GM21786 (cell line): ENCODE measurements around the gene ALDH1A1.
"Not testable (repeated sequence)": the region's sequence is repeated elsewhere in the genome, so short reads cannot be mapped to it uniquely, and the experiment has no call there.

Experiments
- ATAC-seq: cut with Tn5 transposase; IDR thresholded peaks from one replicate; pipeline ENCODE4 v1.9.1; 2021; ENCODE audit not compliant: unreplicated experiment

ALDH1A1 gene

GRCh38 chr9:72943844-72944462 is 8.9 kb downstream of the ALDH1A1 start:
- ATAC-seq: no peak

GRCh38 chr9:72942451-72942850 is 10.4 kb downstream of the ALDH1A1 start:
- no peak for ATAC-seq

GRCh38 chr9:72939581-72939980 is 13.3 kb downstream of the ALDH1A1 start:
- not testable (repeated sequence) for ATAC-seq

- no peak for ATAC-seq
Measured at GRCh38 chr9:72937545-72937944, 15.3 kb downstream of the ALDH1A1 start.

- no peak for ATAC-seq
Measured at GRCh38 chr9:72936679-72937078, 16.2 kb downstream of the ALDH1A1 start.

- ATAC-seq: no peak
Measured at GRCh38 chr9:72936266-72936665, 16.6 kb downstream of the ALDH1A1 start.

GRCh38 chr9:72935595-72935994 is 17.3 kb downstream of the ALDH1A1 start:
- no peak for ATAC-seq

GRCh38 chr9:72933730-72934665 is 18.9 kb downstream of the ALDH1A1 start:
- ATAC-seq: no peak

- ATAC-seq: no peak
Measured at GRCh38 chr9:72932619-72933018, 20.2 kb downstream of the ALDH1A1 start.

GRCh38 chr9:72931897-72932296 is 21.0 kb downstream of the ALDH1A1 start:
- no peak for ATAC-seq

- no peak for ATAC-seq
Measured at GRCh38 chr9:72931437-72931836, 21.4 kb downstream of the ALDH1A1 start.

- no peak for ATAC-seq
Measured at GRCh38 chr9:72930828-72931227, 22.0 kb downstream of the ALDH1A1 start.

GRCh38 chr9:72929542-72929941 is 23.3 kb downstream of the ALDH1A1 start:
- no peak for ATAC-seq

- ATAC-seq: no peak
Measured at GRCh38 chr9:72928042-72928507, 24.8 kb downstream of the ALDH1A1 start.

- ATAC-seq: no peak
Measured at GRCh38 chr9:72926506-72926905, 26.3 kb downstream of the ALDH1A1 start.

- no peak for ATAC-seq
Measured at GRCh38 chr9:72925891-72926290, 27.0 kb downstream of the ALDH1A1 start.

GRCh38 chr9:72925126-72925789 is 27.6 kb downstream of the ALDH1A1 start:
- no peak for ATAC-seq

- ATAC-seq: no peak
Measured at GRCh38 chr9:72924154-72924790, 28.6 kb downstream of the ALDH1A1 start.

- no peak for ATAC-seq
Measured at GRCh38 chr9:72923077-72923476, 29.8 kb downstream of the ALDH1A1 start.

- no peak for ATAC-seq
Measured at GRCh38 chr9:72921888-72922654, 30.8 kb downstream of the ALDH1A1 start.
